ENCODE measurements around the gene SEMA3F. TPM values are rescaled to one million over a fixed set of nuclear protein-coding genes. Genes with fewer than 3 reads are reported as not detected.

Gene SEMA3F
- total RNA-seq, 1 donor from 2014 or later, result 15.7 TPM

DNA sequence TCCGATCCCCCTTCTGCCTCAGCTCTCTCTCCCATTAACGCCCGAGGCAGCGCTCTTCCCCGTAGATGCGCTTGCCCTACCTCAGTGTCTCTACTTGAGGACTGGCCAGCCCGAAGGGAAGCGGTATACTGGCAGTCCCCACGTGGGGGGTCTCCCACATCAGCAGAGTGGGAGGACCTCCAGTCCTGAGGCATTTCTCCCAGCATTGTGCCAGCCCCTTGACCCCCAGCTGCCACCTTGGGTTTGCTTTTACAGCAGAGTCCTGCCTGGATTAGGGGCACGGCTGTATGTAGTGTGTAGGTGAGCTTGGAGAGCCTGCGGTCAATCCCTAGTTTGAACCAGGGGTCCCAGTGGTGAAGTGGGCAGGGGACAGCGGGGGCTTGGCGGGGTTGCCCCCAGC lies 767 bp downstream of the SEMA3F start:
- no peak for DNase-seq (ENCODE audit: low read depth in 2 of 2)

GRCh38 chr3:50156549-50157493 lies 1.7 kb downstream of the SEMA3F start:
- no peak for DNase-seq (ENCODE audit: low read depth in 2 of 2)

- peak in 1 of 2 donors; percentile 54 for DNase-seq (ENCODE audit: low read depth in 2 of 2)
Observed at GRCh38 chr3:50157827-50158529, 2.9 kb downstream of the SEMA3F start.

DNA sequence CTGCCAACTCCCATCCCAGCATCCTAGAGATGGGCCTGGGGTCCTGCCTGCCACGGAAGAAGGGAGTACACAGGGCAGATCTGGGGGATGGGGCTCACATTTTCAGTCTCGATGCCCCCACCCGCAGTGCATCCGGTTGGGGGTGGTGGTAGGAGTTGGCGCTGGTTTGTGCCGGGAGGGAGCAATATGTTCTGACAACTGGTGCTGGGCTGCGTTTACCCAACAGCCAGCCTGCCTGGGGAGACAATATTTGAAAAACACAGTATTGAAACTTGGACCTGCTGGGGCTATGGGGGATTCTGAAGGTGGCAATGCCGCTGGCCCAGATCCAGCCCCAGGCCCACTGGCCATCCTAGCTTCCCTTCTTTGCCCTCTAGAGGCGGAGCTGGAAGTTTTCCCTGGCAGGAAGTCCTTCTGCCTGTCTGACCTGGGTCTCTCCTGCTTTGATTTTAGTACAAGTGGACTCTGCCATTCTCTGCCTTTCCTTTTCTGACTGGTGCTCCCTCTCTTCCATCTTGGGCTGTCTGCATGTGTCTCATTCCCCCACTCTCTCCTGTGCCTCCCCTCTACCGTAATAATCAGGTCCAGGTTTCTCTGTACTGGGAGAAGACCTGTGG lies 3.5 kb downstream of the SEMA3F start:
- no peak for DNase-seq (ENCODE audit: low read depth in 2 of 2)

- DNase-seq (ENCODE audit: low read depth in 2 of 2), result no peak
Observed at GRCh38 chr3:50160561-50160983, 5.4 kb downstream of the SEMA3F start.

GRCh38 chr3:50161320-50161719 lies 6.2 kb downstream of the SEMA3F start:
- no peak for DNase-seq (ENCODE audit: low read depth in 2 of 2)

DNA sequence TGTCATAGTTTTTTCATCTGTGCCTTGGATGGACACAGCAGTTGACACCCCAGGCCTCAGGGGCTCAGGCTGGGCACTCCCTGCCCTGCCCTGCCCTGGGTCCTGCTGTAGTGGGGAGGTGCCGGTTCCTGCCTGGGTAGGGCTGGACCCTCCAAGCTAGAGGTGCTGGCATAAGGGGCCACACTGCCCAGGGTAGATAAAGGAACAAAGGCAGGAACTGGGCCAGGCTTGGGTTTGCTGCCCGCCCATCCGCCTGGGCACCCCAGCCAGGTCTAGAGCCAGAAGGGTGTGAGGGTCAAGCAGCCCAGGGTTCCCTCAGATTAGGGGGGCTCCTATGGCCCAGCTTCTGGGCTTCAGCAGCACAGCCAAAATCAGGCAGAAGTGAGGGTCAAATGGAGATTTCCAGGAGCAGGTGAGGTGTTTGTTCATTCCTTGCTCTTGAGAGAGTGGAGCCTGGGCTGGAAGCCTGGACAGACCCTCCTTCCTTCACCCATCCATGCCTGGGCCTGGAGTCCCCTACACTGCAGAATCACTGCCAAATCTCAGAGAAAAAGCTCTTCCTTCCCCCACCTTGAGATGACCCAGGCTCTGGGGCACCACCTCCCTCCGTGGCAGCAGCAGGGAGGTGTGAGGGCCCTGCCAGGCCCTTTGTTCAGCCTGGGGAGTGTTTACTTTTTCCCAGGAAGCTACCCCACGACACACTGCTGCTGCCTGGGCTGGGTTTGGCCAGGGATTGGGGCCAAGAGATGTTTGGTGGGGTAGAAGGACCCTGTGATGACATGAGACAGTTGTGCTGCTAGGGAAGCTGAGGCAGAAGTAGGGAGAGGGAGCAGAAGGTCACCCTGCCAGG lies 7.1 kb downstream of the SEMA3F start:
- no peak for DNase-seq (ENCODE audit: low read depth in 2 of 2)

GRCh38 chr3:50163572-50164455 lies 8.7 kb downstream of the SEMA3F start:
- DNase-seq (ENCODE audit: low read depth in 2 of 2), result peak in 1 of 2 donors; percentile 59

GRCh38 chr3:50164481-50164880 lies 9.4 kb downstream of the SEMA3F start:
- no peak for DNase-seq (ENCODE audit: low read depth in 2 of 2)

DNA sequence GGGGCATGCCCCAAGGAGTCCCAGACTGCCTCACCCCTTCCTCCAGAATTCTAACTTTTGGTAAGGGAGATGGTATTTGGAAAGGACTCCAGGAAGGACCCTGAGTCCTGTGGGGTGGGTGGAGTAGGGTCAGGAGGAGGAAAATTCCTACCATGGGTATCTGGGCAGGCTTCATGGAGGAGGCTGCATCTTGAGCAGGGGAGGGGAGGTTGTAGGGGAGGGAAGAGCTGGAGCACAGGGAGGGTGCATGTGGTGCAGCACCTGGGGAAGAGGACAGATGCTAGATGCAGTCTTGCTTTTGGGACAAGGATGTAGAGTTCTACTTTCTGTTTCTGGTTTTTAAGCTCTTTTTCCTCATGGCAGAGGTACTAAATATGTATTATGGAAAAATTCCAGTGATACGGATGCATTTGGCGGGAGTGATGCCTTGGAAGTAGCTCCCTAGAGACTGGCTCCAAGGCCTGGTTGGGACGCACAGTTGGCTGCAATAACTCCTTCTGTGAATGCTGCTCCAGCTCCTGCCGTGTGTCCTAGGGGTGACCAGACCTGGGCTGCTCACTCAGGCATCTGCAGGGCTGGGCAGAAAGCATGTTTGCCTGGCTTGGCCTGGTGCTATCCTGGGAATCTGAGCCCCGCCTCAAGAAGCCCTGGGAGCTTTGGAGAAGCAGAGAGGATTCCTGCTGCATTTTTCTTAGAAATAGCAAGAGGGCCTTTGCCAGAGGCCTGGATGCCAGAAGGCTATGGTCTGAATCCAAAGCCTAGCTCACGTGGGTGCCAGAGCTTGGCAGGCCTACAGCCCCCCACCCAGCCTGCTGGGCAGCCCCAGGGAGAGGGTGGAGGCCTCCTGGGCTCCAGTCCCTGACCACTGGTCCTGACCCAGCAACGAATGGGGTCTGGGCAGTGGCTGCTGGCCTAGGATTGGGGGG lies 10.1 kb downstream of the SEMA3F start:
- no peak for DNase-seq (ENCODE audit: low read depth in 2 of 2)

DNA sequence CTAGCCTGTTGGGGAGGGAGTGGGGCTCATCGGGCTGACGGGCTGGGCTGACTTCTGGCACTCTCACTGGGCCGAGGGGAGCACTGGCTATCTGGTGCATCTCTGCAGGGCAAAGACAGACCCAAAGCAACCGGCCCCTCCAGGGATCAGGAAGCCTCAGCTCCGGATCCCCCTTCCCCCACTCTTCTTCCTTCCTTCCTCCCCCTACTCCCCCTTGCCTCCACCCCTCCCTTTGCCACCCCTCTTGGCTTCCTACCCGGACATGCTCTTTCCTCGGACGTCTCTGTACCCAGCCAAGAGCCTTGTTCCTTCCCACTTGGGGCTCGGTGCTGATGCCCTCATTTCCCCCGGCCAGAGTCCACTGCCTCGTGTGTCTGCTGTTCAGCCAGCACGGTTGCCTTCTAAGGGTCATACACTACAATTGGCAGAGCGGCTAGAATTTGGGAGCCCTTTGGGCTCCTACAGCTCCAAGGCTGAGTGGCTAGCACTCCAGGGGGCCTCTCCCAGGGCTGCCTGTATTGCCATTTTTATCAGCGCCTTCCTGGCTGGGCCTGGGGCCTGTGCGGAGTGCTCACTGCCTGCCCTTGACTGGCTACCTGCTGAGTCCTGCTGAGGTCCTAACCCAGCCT lies 10.9 kb downstream of the SEMA3F start:
- peak in 1 of 2 donors; percentile 28 for DNase-seq (ENCODE audit: low read depth in 2 of 2)

DNA sequence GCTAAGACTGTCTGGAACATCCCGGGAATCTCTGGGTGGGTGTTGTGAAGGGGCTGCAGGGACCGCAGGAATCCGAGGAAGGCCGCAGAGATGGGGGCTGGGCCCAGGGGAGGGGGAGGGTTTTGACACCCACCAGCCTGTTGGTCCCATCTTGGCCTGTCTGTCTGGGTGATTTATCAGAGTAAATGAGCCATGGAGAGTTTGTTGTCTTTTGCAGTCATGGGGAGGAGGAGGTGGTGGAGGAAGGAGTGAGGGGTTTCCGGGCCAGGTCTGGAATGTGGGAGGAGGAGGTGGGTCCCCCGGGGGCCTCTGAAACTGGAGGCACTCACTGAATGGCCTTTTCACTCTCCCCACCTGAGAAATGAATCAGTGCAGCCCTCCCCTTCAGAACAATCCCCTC lies 11.5 kb downstream of the SEMA3F start:
- peak in 1 of 2 donors; percentile 57 for DNase-seq (ENCODE audit: low read depth in 2 of 2)

DNA sequence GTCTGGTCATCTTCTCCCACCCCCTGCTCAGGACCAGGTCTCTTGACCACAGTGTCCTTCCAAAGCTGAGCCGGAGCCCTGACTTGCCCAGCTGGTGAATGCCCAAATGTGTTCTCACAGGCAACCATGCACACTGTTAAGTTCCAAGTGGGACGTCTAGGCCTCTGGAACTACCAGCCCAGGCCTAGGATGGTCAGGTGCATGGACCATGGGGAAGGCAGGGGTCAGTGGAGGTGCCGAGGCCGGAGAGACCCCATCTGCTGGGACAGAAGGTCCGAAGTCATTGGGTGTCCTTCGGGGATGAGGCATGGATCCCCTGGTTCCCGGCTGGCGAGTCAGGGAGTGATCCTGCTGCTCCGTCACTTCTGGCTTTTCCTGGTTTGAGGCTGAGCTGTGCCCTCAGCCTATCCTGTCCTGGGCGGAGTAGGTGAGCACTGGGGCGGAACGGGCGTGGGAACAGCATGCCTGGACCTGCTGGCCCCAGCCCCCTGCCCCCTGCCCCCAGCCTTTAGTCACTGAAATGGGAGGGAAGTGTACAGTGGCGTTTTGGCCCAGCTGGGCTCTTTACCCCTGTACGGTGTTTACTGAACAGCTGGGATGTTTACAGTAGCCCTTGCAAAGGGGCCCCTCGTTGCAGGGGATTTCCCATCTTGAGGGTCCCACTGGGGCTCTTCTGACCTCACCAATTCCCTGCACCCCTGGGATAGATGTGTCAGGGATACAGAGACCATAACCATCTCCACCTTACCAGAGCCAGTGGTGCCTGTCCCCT lies 12.1 kb downstream of the SEMA3F start:
- DNase-seq (ENCODE audit: low read depth in 2 of 2), result peak in 1 of 2 donors; percentile 78

GRCh38 chr3:50167841-50168209 lies 12.7 kb downstream of the SEMA3F start:
- no peak for DNase-seq (ENCODE audit: low read depth in 2 of 2)

GRCh38 chr3:50168388-50168787 lies 13.3 kb downstream of the SEMA3F start:
- DNase-seq (ENCODE audit: low read depth in 2 of 2), result no peak

- DNase-seq (ENCODE audit: low read depth in 2 of 2), result no peak
Observed at GRCh38 chr3:50168791-50169190, 13.7 kb downstream of the SEMA3F start.

GRCh38 chr3:50169232-50169832 lies 14.2 kb downstream of the SEMA3F start:
- DNase-seq (ENCODE audit: low read depth in 2 of 2), result no peak

All from dermis microvascular lymphatic vessel endothelial cell (primary cell).